K562 (cell line): Measurements from ENCODE around the gene CBR4. TPM values are rescaled to one million over a fixed set of nuclear protein-coding genes. Genes with fewer than 3 reads are reported as not detected.

ENCODE experiments used
- ARID4B ChIP-seq: sonication (generic); formaldehyde crosslinking; IDR thresholded peaks from 2 replicates; pipeline ENCODE4 v1.8.0; 2022; ENCODE audit warnings: mild to moderate bottlenecking, missing genetic modification reagents
- ATF1 ChIP-seq, 2 experiments: fragments of 450-650 bp in 1 of 2; IDR thresholded peaks; 2 replicates each; pipeline ENCODE4 v1.6.1; 2016; ENCODE audit warnings: missing compliant biosample characterization in 1 of 2, missing genetic modification characterization in 1 of 2
- CTBP1 ChIP-seq: fragments of 450-650 bp; IDR thresholded peaks from 2 replicates; pipeline ENCODE4 v1.6.1; 2016; ENCODE audit warnings: borderline replicate concordance
- CUX1 ChIP-seq: fragments of 200-800 bp; sonication (Bioruptor generic); IDR thresholded peaks from 2 replicates; pipeline ENCODE4 v1.6.1; 2016; ENCODE audit warnings: missing genetic modification characterization, missing compliant biosample characterization
- SRF ChIP-seq, 2 experiments: fragments of 250-450, 450-650 bp in 1 of 2; sonication (Bioruptor Pico) in 1 of 2; sonication (generic) in 1 of 2; formaldehyde crosslinking; IDR thresholded peaks; 2 replicates each; pipeline versions ENCODE4 v1.5.0 to v1.5.1; 2020 to 2022; ENCODE audit warnings: mild to moderate bottlenecking in 1 of 2, missing genetic modification reagents in 1 of 2
- ZBTB12 ChIP-seq: fragments of 250-450 bp; sonication (Bioruptor Pico); IDR thresholded peaks from 2 replicates; pipeline ENCODE4 v1.4.0; 2020
- polyA plus RNA-seq, 8 experiments: library from polyadenylated mRNA; depleted of rRNA in 4 of 8; stranded (reverse) in 5 of 8; unstranded in 3 of 8; fragments of >200 nt; fragmentation: Nextera tagmentation in 2 of 8; fragmentation: Illumina TruSeq in 1 of 8; extraction: Ambion mirVana in 2 of 8; extraction: Trizol in 1 of 8; gene quantifications; 2 replicates each; pipeline versions ENCODE4 v1.2.1 to v1.2.3, GENCODE V29; 2011 to 2014; ENCODE audit warnings: inconsistent platforms in 1 of 8, missing spikeins in 1 of 8
- total RNA-seq, 7 experiments: library from RNA; depleted of rRNA in 6 of 7; stranded (reverse); fragments of >200 nt in 6 of 7; fragmentation: Illumina TruSeq in 2 of 7; extraction: Trizol in 2 of 7; gene quantifications; 2 replicates each; pipeline versions ENCODE4 v1.2.1 to v1.2.3, GENCODE V29; 2011 to 2021; ENCODE audit warnings: low replicate concordance in 1 of 7
- TF ChIP-seq, protein P1 (sequence below): sonication (generic); formaldehyde crosslinking; IDR thresholded peaks from 2 replicates; pipeline ENCODE4 v1.8.1; 2023; ENCODE audit warnings: missing genetic modification reagents, mild to moderate bottlenecking, borderline replicate concordance

The CBR4 gene
- total and polyA plus RNA-seq, 9 of the 15 experiments (the other 6 are each of a cell fraction or from before 2014, with no cell fraction given): 12.1 to 26.4 (median 18.6) TPM

DNA sequence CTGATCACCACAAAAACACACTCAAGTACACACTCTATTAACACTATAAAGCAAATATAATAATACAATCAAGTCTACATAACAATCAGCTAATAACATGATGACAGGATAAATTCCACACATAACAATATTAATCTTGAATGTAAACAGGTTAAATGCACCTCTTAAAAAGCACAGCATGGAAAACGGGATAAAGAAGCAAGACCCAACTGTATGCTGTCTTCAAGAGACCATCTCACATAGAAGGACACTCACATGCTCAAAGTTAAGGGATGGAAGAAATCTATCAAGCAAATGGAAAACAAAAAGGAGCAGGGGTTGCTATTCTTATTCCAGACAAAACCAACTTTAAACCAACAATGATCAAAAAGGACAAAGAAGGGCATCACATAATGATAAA is 28.1 kb downstream of the CBR4 start (continued):
- TF ChIP-seq ZBTB12 (CRISPR knock-in tag) (no peak), CUX1 (CRISPR knock-in tag) (no peak), ATF1 (CRISPR knock-in tag; IDR thresholded peaks at IDR 0.05) (no peak), ATF1 (tag; IDR thresholded peaks at IDR 0.05) (no peak), CTBP1 (no peak), SRF (CRISPR knock-in tag; IDR thresholded peaks at IDR 0.05) (no peak), ARID4B (CRISPR knock-in tag) (no peak)
- TF ChIP-seq, protein P1, sequence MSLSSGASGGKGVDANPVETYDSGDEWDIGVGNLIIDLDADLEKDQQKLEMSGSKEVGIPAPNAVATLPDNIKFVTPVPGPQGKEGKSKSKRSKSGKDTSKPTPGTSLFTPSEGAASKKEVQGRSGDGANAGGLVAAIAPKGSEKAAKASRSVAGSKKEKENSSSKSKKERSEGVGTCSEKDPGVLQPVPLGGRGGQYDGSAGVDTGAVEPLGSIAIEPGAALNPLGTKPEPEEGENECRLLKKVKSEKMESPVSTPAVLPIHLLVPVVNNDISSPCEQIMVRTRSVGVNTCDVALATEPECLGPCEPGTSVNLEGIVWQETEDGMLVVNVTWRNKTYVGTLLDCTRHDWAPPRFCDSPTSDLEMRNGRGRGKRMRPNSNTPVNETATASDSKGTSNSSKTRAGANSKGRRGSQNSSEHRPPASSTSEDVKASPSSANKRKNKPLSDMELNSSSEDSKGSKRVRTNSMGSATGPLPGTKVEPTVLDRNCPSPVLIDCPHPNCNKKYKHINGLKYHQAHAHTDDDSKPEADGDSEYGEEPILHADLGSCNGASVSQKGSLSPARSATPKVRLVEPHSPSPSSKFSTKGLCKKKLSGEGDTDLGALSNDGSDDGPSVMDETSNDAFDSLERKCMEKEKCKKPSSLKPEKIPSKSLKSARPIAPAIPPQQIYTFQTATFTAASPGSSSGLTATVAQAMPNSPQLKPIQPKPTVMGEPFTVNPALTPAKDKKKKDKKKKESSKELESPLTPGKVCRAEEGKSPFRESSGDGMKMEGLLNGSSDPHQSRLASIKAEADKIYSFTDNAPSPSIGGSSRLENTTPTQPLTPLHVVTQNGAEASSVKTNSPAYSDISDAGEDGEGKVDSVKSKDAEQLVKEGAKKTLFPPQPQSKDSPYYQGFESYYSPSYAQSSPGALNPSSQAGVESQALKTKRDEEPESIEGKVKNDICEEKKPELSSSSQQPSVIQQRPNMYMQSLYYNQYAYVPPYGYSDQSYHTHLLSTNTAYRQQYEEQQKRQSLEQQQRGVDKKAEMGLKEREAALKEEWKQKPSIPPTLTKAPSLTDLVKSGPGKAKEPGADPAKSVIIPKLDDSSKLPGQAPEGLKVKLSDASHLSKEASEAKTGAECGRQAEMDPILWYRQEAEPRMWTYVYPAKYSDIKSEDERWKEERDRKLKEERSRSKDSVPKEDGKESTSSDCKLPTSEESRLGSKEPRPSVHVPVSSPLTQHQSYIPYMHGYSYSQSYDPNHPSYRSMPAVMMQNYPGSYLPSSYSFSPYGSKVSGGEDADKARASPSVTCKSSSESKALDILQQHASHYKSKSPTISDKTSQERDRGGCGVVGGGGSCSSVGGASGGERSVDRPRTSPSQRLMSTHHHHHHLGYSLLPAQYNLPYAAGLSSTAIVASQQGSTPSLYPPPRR (CRISPR knock-in tag): no peak
